CD4-positive, alpha-beta T cell treated with Interleukin-4 for 1 hour (primary cell): ENCODE data around the gene TUBGCP6.
"Not testable (repeated sequence)": the region's sequence is repeated elsewhere in the genome, so short reads cannot be mapped to it uniquely, and the experiment has no call there.

Source experiments
- DNase-seq, 2 donors: peaks; one replicate each; pipeline ENCODE4 v3.0.0-alpha.2; 2020 to 2022

Gene TUBGCP6

GRCh38 chr22:50280022-50280707 is 35.3 kb upstream of the TUBGCP6 start:
- no peak for DNase-seq

- no peak for DNase-seq
Observed at GRCh38 chr22:50278956-50279619, 34.3 kb upstream of the TUBGCP6 start.

GRCh38 chr22:50278461-50278860 is 33.6 kb upstream of the TUBGCP6 start:
- DNase-seq = no peak

GRCh38 chr22:50277761-50278160 is 32.9 kb upstream of the TUBGCP6 start:
- DNase-seq = no peak

- DNase-seq = peak; percentile 51 to 67
Observed at GRCh38 chr22:50276143-50276542, 31.3 kb upstream of the TUBGCP6 start.

- DNase-seq = no peak
Observed at GRCh38 chr22:50275181-50276055, 30.6 kb upstream of the TUBGCP6 start.

- DNase-seq = no peak
Observed at GRCh38 chr22:50274771-50275170, 29.9 kb upstream of the TUBGCP6 start.

GRCh38 chr22:50274311-50274710 is 29.5 kb upstream of the TUBGCP6 start:
- DNase-seq = peak; percentile 57 to 61

- DNase-seq = not testable (repeated sequence)
Observed at GRCh38 chr22:50273781-50274180, 29.0 kb upstream of the TUBGCP6 start.

- DNase-seq = not testable (repeated sequence)
Observed at GRCh38 chr22:50273352-50273751, 28.5 kb upstream of the TUBGCP6 start.

GRCh38 chr22:50272044-50272802 is 27.4 kb upstream of the TUBGCP6 start:
- DNase-seq = no peak

GRCh38 chr22:50271519-50271970 is 26.7 kb upstream of the TUBGCP6 start:
- peak; percentile 56 to 68 for DNase-seq

GRCh38 chr22:50270666-50271394 is 26.0 kb upstream of the TUBGCP6 start:
- peak; percentile 65 to 73 for DNase-seq

- peak; percentile 73 to 85 for DNase-seq
Observed at GRCh38 chr22:50269970-50270665, 25.3 kb upstream of the TUBGCP6 start, which contains the start of gene MAPK11. Gene MAPK11 (minus strand): TSS chr22:50270380. CDS start chr22:50270292, 88 bp downstream.

- DNase-seq = no peak
Observed at GRCh38 chr22:50269573-50269969, 24.7 kb upstream of the TUBGCP6 start.

GRCh38 chr22:50268655-50269113 is 23.9 kb upstream of the TUBGCP6 start:
- no peak for DNase-seq

GRCh38 chr22:50267591-50268390 is 23.0 kb upstream of the TUBGCP6 start:
- DNase-seq = peak; percentile 58 to 62

- DNase-seq = no peak
Observed at GRCh38 chr22:50266994-50267393, 22.2 kb upstream of the TUBGCP6 start.

GRCh38 chr22:50264946-50265669 is 20.3 kb upstream of the TUBGCP6 start:
- DNase-seq = no peak
